HEK293T (cell line): Measurements from ENCODE around the gene LIN52.

Experiments used
- BHLHE40 ChIP-seq: fragments of 450-650 bp; IDR thresholded peaks from 2 replicates; pipeline ENCODE4 v1.6.1; 2016; ENCODE audit warnings: mild to moderate bottlenecking, moderate library complexity, borderline replicate concordance
- FOXA1 ChIP-seq: fragments of 450-650 bp; IDR thresholded peaks from 2 replicates; pipeline ENCODE4 v1.6.1; 2016; ENCODE audit warnings: mild to moderate bottlenecking
- FOXM1 ChIP-seq: fragments of 450-650 bp; IDR thresholded peaks from 2 replicates; pipeline ENCODE4 v1.6.1; 2017; ENCODE audit warnings: mild to moderate bottlenecking, borderline replicate concordance
- LEF1 ChIP-seq: fragments of 450-650 bp; IDR thresholded peaks from 2 replicates; pipeline ENCODE4 v1.6.1; 2017; ENCODE audit warnings: mild to moderate bottlenecking, borderline replicate concordance
- SUZ12 ChIP-seq: fragments of 450-650 bp; IDR thresholded peaks from 2 replicates; pipeline ENCODE4 v1.6.1; 2016; ENCODE audit warnings: mild to moderate bottlenecking
- TARDBP ChIP-seq: fragments of 450-650 bp; IDR thresholded peaks from 2 replicates; pipeline ENCODE4 v1.6.1; 2016

DNA sequence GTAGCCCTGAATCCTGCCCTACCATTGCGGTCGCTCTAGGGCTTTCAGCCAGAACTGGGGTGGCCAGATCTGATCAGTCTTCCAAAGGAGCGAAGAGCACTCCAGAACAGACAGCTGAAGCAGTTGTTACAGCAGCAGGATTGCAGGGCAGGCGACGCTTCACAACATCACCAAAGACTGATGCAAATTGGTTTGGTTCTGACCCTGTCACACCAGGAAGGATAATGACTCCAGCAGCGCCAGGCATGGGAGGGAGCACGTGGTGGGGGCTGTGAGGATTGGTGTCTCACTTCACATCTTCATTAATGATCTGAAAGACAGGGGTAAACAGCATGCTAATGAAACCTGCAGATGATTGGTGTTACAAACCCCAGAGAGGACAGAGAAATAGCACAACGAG, 123.9 kb downstream of the LIN52 start:
- TF ChIP-seq LEF1 (no peak), BHLHE40 (no peak), FOXA1 (no peak), SUZ12 (no peak), FOXM1 (no peak), TARDBP (no peak)
